IPS DF 6.9 (cell line): ENCODE data around the gene IL6R.
"Not testable (repeated sequence)": the region's sequence is repeated elsewhere in the genome, so short reads cannot be mapped to it uniquely, and the experiment has no call there.

Source experiments
- DNase-seq: peaks from one replicate; pipeline ENCODE4 v3.0.0-alpha.2; 2013; ENCODE audit warnings: low read depth, low spot score
- H3K27ac ChIP-seq: one replicate; pipeline ENCODE4 v1.5.1; 2013; ENCODE audit warnings: low read length, control low read depth
- H3K27me3 ChIP-seq: 2 replicates; pipeline ENCODE4 v1.6.1; 2013; ENCODE audit warnings: mild to moderate bottlenecking, low read length; ENCODE audit not compliant: control insufficient read depth, insufficient read depth
- H3K36me3 ChIP-seq: 2 replicates; pipeline ENCODE4 v1.6.1; 2013; ENCODE audit warnings: low read length; ENCODE audit not compliant: control insufficient read depth, insufficient read depth
- H3K4me1 ChIP-seq: 2 replicates; pipeline ENCODE4 v1.6.1; 2013; ENCODE audit warnings: low read length; ENCODE audit not compliant: control insufficient read depth, insufficient read depth
- H3K4me3 ChIP-seq: 2 replicates; pipeline ENCODE4 v1.5.1; 2013; ENCODE audit warnings: mild to moderate bottlenecking, low read length
- H3K9me3 ChIP-seq: 2 replicates; pipeline ENCODE4 v1.6.1; 2013; ENCODE audit warnings: low read length, inconsistent platforms; ENCODE audit not compliant: control insufficient read depth, insufficient read depth
- WGBS: extraction: QIAGEN DNeasy Blood & Tissue Kit; methylation state at CpG from one replicate; pipeline ENCODE4 v1.1.7; 2013; ENCODE audit warnings: mixed read lengths, missing lambda C conversion rate; ENCODE audit not compliant: insufficient read length, insufficient coverage; 5-methylcytosine and 5-hydroxymethylcytosine counted together

IL6R gene

GRCh38 chr1:154418062-154418921 lies 13.1 kb downstream of the IL6R start:
- Histone ChIP-seq H3K27me3 (no peaks in the 10 kb centered on the region), H3K9me3 (no peaks in the 10 kb centered on the region), H3K27ac (no peak overlapping the region), H3K36me3 (no peaks in the 10 kb centered on the region), H3K4me1 (peaks cover 2% of the 10 kb centered on the region), H3K4me3 (no peak overlapping the region)
- WGBS = no CpG with 5 or more reads among the region's 17 CpGs
- DNase-seq = no peak

- Histone ChIP-seq H3K4me3 (no peak overlapping the region), H3K9me3 (no peaks in the 10 kb centered on the region), H3K27me3 (no peaks in the 10 kb centered on the region), H3K4me1 (peaks cover 2% of the 10 kb centered on the region), H3K36me3 (no peaks in the 10 kb centered on the region), H3K27ac (no peak overlapping the region)
- no CpG with 5 or more reads among the region's 5 CpGs for WGBS
- no peak for DNase-seq
Observed at GRCh38 chr1:154418923-154419619, 13.9 kb downstream of the IL6R start.

DNA sequence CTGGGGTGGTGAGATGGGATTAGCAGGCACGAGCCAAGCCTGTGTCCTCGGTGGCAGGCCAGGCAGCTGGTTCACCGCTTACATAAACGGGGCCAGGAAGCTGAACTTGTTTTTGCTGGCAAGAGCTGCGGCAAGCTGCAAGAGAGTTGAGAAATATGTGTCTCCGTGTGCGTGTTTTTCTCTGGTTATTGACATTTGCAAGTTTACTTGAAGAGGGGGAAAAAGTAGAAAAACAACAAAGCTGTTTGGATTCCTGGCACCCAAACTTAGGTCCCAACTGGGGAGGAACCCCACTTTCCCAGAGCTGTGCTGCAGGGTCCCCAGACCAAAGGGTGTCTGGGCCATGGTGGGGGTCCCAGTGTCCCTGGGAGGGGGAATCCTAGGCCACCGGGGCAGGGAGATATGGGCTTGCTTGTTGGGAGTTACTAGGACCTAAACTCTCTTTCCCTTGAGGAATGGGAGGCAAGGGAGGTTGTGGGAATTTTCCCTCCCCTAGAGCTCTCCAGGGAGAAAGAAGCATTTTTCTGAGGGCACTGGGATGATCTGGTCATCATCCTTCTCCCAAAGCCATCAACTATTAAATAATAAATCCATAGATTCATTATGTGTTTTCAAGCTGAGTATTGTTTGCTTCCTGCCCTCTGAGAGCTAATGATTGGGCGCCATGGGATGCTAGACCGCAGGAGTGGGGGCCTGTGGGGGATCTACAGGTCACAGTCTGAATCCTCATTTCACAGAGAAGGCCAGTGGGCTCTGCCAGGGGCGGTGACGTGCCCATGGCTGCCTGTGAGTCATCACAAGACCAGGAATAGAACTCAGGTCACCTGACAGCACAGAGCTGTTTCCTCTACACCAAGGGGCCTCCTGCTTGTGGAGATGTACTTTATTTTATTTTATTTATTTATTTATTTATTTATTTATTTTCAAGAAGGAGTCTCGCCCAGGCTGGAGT lies 14.8 kb downstream of the IL6R start:
- Histone ChIP-seq H3K9me3 (no peaks in the 10 kb centered on the region), H3K36me3 (no peaks in the 10 kb centered on the region), H3K27ac (no peak overlapping the region), H3K4me3 (no peak overlapping the region), H3K27me3 (no peaks in the 10 kb centered on the region), H3K4me1 (peaks cover 2% of the 10 kb centered on the region)
- no CpG with 5 or more reads among the region's 13 CpGs for WGBS
- no peak for DNase-seq

- H3K4me3 ChIP-seq = no peak overlapping the region
- H3K27ac ChIP-seq = no peak overlapping the region
- no peaks in the 10 kb centered on the region for H3K9me3 ChIP-seq
- no peaks in the 10 kb centered on the region for H3K36me3 ChIP-seq
- DNase-seq = no peak
- H3K27me3 ChIP-seq = no peaks in the 10 kb centered on the region
- H3K4me1 ChIP-seq = peaks cover 2% of the 10 kb centered on the region
- no CpG with 5 or more reads among the region's 10 CpGs for WGBS
Observed at GRCh38 chr1:154420961-154421924, 16.1 kb downstream of the IL6R start.

DNA sequence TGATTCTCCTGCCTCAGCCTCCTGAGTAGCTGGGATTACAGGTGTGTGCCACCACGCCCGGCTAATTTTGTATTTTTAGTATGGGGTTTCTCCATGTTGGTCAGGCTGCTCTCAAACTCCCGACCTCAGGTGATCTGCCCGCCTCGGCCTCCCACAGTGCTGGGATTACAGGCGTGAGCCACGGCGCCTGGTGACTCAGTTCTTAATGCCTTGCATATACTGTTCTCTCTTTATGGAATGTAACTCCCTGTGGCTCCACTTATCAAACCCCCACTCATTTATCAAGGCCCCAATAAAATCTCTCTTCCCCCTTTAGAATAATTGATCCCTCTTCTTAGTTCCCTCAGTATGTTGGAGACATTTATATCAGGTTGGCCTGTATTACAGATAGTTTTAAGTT lies 16.9 kb downstream of the IL6R start:
- not testable (repeated sequence) for H3K4me3 ChIP-seq, H3K4me1 ChIP-seq, DNase-seq, H3K27ac ChIP-seq, H3K9me3 ChIP-seq, H3K36me3 ChIP-seq, H3K27me3 ChIP-seq
- WGBS = no CpG with 5 or more reads among the region's 8 CpGs

GRCh38 chr1:154422521-154422920 lies 17.4 kb downstream of the IL6R start:
- Histone ChIP-seq H3K4me3 (no peak overlapping the region), H3K27ac (no peak overlapping the region), H3K9me3 (no peaks in the 10 kb centered on the region), H3K27me3 (no peaks in the 10 kb centered on the region), H3K36me3 (no peaks in the 10 kb centered on the region), H3K4me1 (peaks cover 2% of the 10 kb centered on the region)
- no peak for DNase-seq
- WGBS = no CpG with 5 or more reads among the region's 9 CpGs

DNA sequence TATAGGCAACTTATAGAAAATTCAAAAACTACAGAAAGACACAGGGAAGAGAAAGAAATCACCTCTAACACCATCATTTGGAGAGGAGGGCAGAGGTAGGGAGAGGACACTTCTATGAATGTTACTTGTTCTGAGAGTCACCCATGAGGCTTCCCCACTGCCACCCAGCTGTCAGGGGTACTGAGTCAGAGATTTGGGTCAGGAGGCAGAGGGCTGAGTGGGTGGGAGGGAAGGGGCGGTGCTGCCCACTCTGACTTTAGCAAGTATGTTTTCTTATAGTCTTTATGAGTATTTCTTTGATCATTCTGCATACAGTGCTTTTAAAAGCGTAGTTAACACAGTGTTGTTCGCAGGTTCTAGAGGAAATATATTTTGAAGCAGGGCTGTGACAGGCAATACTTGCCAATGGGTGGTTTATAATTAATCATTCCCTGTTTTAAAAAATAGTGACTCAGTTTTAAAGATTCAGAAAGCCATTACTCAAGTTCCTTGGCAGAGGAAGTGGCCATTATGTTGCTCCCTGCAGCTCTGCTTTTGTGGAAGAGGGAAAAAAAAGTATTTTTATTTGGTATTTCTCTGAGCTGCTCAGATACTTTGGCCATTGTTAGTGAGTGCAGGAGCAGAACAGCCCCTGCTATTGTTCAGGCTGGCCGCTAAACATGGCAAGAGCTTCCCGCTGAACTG lies 18.3 kb downstream of the IL6R start:
- DNase-seq = no peak
- peaks cover 2% of the 10 kb centered on the region for H3K4me1 ChIP-seq
- no peak overlapping the region for H3K4me3 ChIP-seq
- no peaks in the 10 kb centered on the region for H3K36me3 ChIP-seq
- H3K9me3 ChIP-seq = no peaks in the 10 kb centered on the region
- H3K27me3 ChIP-seq = no peaks in the 10 kb centered on the region
- WGBS = no CpG with 5 or more reads among the region's 5 CpGs
- H3K27ac ChIP-seq = no peak overlapping the region

GRCh38 chr1:154423988-154424326 lies 18.8 kb downstream of the IL6R start:
- H3K4me1 ChIP-seq = peaks cover 2% of the 10 kb centered on the region
- H3K9me3 ChIP-seq = no peaks in the 10 kb centered on the region
- no CpG with 5 or more reads among the region's 7 CpGs for WGBS
- H3K27ac ChIP-seq = no peak overlapping the region
- no peak overlapping the region for H3K4me3 ChIP-seq
- no peak for DNase-seq
- no peaks in the 10 kb centered on the region for H3K36me3 ChIP-seq
- H3K27me3 ChIP-seq = no peaks in the 10 kb centered on the region

GRCh38 chr1:154425172-154425571 lies 20.0 kb downstream of the IL6R start:
- DNase-seq = no peak
- H3K36me3 ChIP-seq = no peaks in the 10 kb centered on the region
- H3K27me3 ChIP-seq = no peaks in the 10 kb centered on the region
- WGBS = no CpG with 5 or more reads among the region's 6 CpGs
- H3K4me3 ChIP-seq = no peak overlapping the region
- H3K27ac ChIP-seq = no peak overlapping the region
- H3K4me1 ChIP-seq = peaks cover under 1% of the 10 kb centered on the region; the same call in 1 of the 2 replicates
- H3K9me3 ChIP-seq = no peaks in the 10 kb centered on the region
